Right cardiac atrium (tissue), 5 donors: ENCODE results near the gene CARD14. TPM values are rescaled to one million over a fixed set of nuclear protein-coding genes. Genes with fewer than 3 reads are reported as not detected.

Source experiments
- ATAC-seq, 2 donors: fragments of 200-7000 bp; cut with Tn5 transposase; one replicate each; pipeline versions ENCODE4 v1.8.0 to v1.9.1; 2020; ENCODE audit warnings: moderate library complexity in 2 of 2, mild to moderate bottlenecking in 1 of 2
- DNase-seq, 3 donors: peaks; one replicate each; pipeline ENCODE4 v3.0.0-alpha.2; 2020
- H3K27ac ChIP-seq: one replicate; pipeline ENCODE4 v1.5.1; 2013; ENCODE audit warnings: mild to moderate bottlenecking, low read length, control low read depth, moderate library complexity
- H3K27me3 ChIP-seq: one replicate; pipeline ENCODE4 v1.6.1; 2013; ENCODE audit not compliant: control insufficient read depth, insufficient read depth
- H3K4me1 ChIP-seq: one replicate; pipeline ENCODE4 v1.6.1; 2013; ENCODE audit warnings: low read length; ENCODE audit not compliant: control insufficient read depth, insufficient read depth
- H3K4me3 ChIP-seq: one replicate; pipeline ENCODE4 v1.5.1; 2013; ENCODE audit warnings: low read length, control low read depth
- H3K9me3 ChIP-seq: one replicate; pipeline ENCODE4 v1.6.1; 2013; ENCODE audit warnings: low read length; ENCODE audit not compliant: control insufficient read depth
- WGBS: extraction: QIAGEN DNeasy Blood & Tissue Kit; methylation state at CpG from one replicate; pipeline ENCODE4 v1.1.7; 2013; 5-methylcytosine and 5-hydroxymethylcytosine counted together
- intact Hi-C, 4 donors: fragments of 100-400 bp; cut with DNase I; formaldehyde crosslinking; loops; one replicate each; pipeline versions ENCODE4 v1.11.0 to v1.14.0; 2022 to 2023
- polyA plus RNA-seq: library from polyadenylated mRNA; stranded (reverse); fragments of 200-250 nt; gene quantifications from one replicate; pipeline ENCODE4 v1.2.3, GENCODE V29; 2013
- total RNA-seq, 4 donors: library from RNA; stranded (reverse); fragmentation: NEBNext Ultra II Directional; extraction: Animal tissue kit (Norgen Biotek cat#: 25700); gene quantifications; one replicate each; pipeline ENCODE4 v1.2.1, GENCODE V29; 2021
- donor health status: healthy with polysubstance abuse.
- donor health status: DM: no; HTN: yes; CAD: no.
- donor health status: DM: no; HTN: no; CAD: no.
- donor health status: DM: no; HTN: yes; CAD: no; lungs with severe emphysema.
- donor health status: DM: yes; HTN: yes; CAD: no.

Gene CARD14
- total and polyA plus RNA-seq, 5 donors: 0.05 to 0.20 (median 0.14) TPM; not detected in 2

GRCh38 chr17:80220736-80221215 is 50.9 kb downstream of the CARD14 start:
- H3K27me3 ChIP-seq: no peaks in the 10 kb centered on the region
- H3K4me3 ChIP-seq: peak overlapping the region; percentile 58
- intact Hi-C loops: no loop called here
- DNase-seq (peak in 2 of 3 donors; percentile 65 to 71), ATAC-seq (peak; percentile 25 to 33)
- WGBS: 1% methylated on average over 41 of the region's 41 CpGs
- H3K27ac ChIP-seq: no peak overlapping the region
- H3K4me1 ChIP-seq: no peaks in the 10 kb centered on the region
- no peaks in the 10 kb centered on the region for H3K9me3 ChIP-seq

GRCh38 chr17:80221351-80222105 is 51.7 kb downstream of the CARD14 start:
- H3K27me3 ChIP-seq: no peaks in the 10 kb centered on the region
- DNase-seq (peak in 2 of 3 donors; percentile 57 to 63), ATAC-seq (no peak)
- WGBS: 73% methylated on average over 29 of the region's 29 CpGs
- H3K9me3 ChIP-seq: no peaks in the 10 kb centered on the region
- no peak overlapping the region for H3K4me3 ChIP-seq
- intact Hi-C loops: no loop called here
- no peaks in the 10 kb centered on the region for H3K4me1 ChIP-seq
- H3K27ac ChIP-seq: no peak overlapping the region

GRCh38 chr17:80222376-80223141 is 52.7 kb downstream of the CARD14 start:
- intact Hi-C loops: no loop called here

GRCh38 chr17:80223142-80223815 is 53.4 kb downstream of the CARD14 start:
- no peak for ATAC-seq
- intact Hi-C loops: no loop called here
- Histone ChIP-seq H3K4me1 (no peaks in the 10 kb centered on the region), H3K9me3 (no peaks in the 10 kb centered on the region), H3K4me3 (no peak overlapping the region), H3K27me3 (no peaks in the 10 kb centered on the region), H3K27ac (no peak overlapping the region)
- DNase-seq: peak in 2 of 3 donors; percentile 13 to 50
- WGBS: 90% methylated on average over 18 of the region's 18 CpGs

More at GRCh38 chr17:80222376-80223141, 52.7 kb downstream of the CARD14 start:
- H3K4me1 ChIP-seq: no peaks in the 10 kb centered on the region
- no peaks in the 10 kb centered on the region for H3K27me3 ChIP-seq
- no peak overlapping the region for H3K4me3 ChIP-seq
- H3K9me3 ChIP-seq: no peaks in the 10 kb centered on the region
- WGBS: 91% methylated on average over 18 of the region's 18 CpGs
- ATAC-seq (no peak), DNase-seq (peak in 2 of 3 donors; percentile 34 to 47)
- no peak overlapping the region for H3K27ac ChIP-seq

GRCh38 chr17:80223838-80224497 is 54.1 kb downstream of the CARD14 start:
- no peaks in the 10 kb centered on the region for H3K9me3 ChIP-seq
- 93% methylated on average over 11 of the region's 11 CpGs for WGBS
- H3K27ac ChIP-seq: no peak overlapping the region
- DNase-seq (peak in 2 of 3 donors; percentile 16 to 20), ATAC-seq (no peak)
- no peak overlapping the region for H3K4me3 ChIP-seq
- intact Hi-C loops: no loop called here
- H3K4me1 ChIP-seq: no peaks in the 10 kb centered on the region
- H3K27me3 ChIP-seq: no peaks in the 10 kb centered on the region

GRCh38 chr17:80224683-80225082 is 54.9 kb downstream of the CARD14 start:
- intact Hi-C loops: no loop called here
- WGBS: 89% methylated on average over 6 of the region's 6 CpGs
- ATAC-seq: no peak
- Histone ChIP-seq H3K4me3 (no peak overlapping the region), H3K27me3 (no peaks in the 10 kb centered on the region), H3K27ac (no peak overlapping the region), H3K4me1 (no peaks in the 10 kb centered on the region), H3K9me3 (no peaks in the 10 kb centered on the region)
- peak in 2 of 3 donors; percentile 24 to 39 for DNase-seq

GRCh38 chr17:80225230-80225629 is 55.4 kb downstream of the CARD14 start:
- H3K27ac ChIP-seq: no peak overlapping the region
- ATAC-seq (no peak), DNase-seq (peak in 2 of 3 donors; percentile 11 to 15)
- H3K9me3 ChIP-seq: no peaks in the 10 kb centered on the region
- intact Hi-C loops: no loop called here
- no peaks in the 10 kb centered on the region for H3K27me3 ChIP-seq
- WGBS: 88% methylated on average over 6 of the region's 6 CpGs
- no peak overlapping the region for H3K4me3 ChIP-seq
- no peaks in the 10 kb centered on the region for H3K4me1 ChIP-seq

- DNase-seq (no peak), ATAC-seq (no peak)
- WGBS: 95% methylated on average over 4 of the region's 4 CpGs
- no peaks in the 10 kb centered on the region for H3K27me3 ChIP-seq
- H3K4me3 ChIP-seq: no peak overlapping the region
- no peaks in the 10 kb centered on the region for H3K9me3 ChIP-seq
- intact Hi-C loops: no loop called here
- H3K4me1 ChIP-seq: no peaks in the 10 kb centered on the region
- H3K27ac ChIP-seq: no peak overlapping the region
These were observed 57.3 kb downstream of the CARD14 start for GRCh38 chr17:80227156-80227555.

- peak; percentile 14 to 38 (median 22) for DNase-seq
- WGBS: 95% methylated on average over 11 of the region's 11 CpGs
- no peak overlapping the region for H3K4me3 ChIP-seq
- intact Hi-C loops: no loop called here
- no peak overlapping the region for H3K27ac ChIP-seq
- H3K9me3 ChIP-seq: no peaks in the 10 kb centered on the region
- no peaks in the 10 kb centered on the region for H3K4me1 ChIP-seq
- no peak for ATAC-seq
- H3K27me3 ChIP-seq: no peaks in the 10 kb centered on the region
These were observed 57.8 kb downstream of the CARD14 start for GRCh38 chr17:80227666-80228065.

- intact Hi-C loops: no loop called here
- 93% methylated on average over 14 of the region's 14 CpGs for WGBS
- Histone ChIP-seq H3K27ac (no peak overlapping the region), H3K4me3 (no peak overlapping the region), H3K4me1 (no peaks in the 10 kb centered on the region), H3K9me3 (no peaks in the 10 kb centered on the region), H3K27me3 (no peaks in the 10 kb centered on the region)
- DNase-seq (peak; percentile 3 to 38 (median 24)), ATAC-seq (no peak)
These were observed 58.6 kb downstream of the CARD14 start for GRCh38 chr17:80228477-80228876.
